ENCODE results near the gene CACNA1S.

The CACNA1S gene

DNA sequence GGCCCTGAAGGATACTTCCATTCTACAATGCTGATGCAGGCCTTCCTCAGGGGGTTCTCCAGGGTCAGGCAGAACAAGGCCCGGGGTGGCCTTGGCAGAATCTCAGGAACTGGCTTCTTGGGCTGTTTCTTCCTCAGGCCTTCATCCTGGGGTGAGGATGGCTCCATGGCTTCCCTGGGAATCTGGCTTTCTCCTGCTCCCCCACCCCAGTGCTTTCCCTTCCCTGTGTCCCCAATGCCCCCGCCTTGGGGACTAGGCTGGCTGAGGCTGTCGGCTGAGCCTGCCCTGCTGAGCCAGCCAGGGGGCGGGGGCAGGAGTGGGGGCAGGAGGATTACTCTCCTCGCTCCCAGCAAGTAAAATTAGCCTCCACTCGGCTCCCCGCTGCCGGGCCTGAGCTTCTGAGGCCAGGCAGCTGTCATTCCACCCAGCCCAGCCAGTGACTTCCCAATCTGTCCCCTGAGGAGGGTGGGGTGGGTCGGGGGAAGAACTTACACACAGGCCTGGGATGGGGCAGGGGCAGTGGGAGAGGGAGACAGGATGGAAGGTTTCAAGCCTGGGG lies at the start of gene CACNA1S:
Gene CACNA1S, minus strand, starts transcription at position 254 of the 559 bp plus-strand sequence. Its CDS starts 87 bp downstream, at position 167.
- FAIRE-seq (no peak), DNase-seq (ENCODE audit: low spot score) (no peak)

DNA sequence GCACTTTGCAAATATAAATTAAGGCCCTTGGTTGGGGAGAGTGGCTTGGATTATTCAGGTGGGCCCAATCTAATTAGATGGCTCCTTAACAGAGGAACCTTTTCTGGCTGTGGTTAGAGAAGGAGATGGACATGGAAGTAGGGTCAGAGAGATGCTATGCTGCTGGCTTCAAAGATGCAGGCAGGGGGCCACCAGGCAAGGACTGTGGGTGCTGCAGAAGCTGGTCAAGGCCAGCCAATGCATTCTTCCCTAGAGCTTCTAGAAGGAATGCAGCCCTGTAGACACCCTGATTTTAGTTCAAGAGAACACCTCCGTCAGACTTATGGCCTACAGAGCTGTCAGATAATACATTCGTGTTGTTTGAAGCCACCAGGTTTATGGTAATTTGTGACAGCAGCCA lies 45.7 kb upstream of the CACNA1S start:
- FAIRE-seq = no peak
- no peak for DNase-seq (ENCODE audit: low spot score)

DNA sequence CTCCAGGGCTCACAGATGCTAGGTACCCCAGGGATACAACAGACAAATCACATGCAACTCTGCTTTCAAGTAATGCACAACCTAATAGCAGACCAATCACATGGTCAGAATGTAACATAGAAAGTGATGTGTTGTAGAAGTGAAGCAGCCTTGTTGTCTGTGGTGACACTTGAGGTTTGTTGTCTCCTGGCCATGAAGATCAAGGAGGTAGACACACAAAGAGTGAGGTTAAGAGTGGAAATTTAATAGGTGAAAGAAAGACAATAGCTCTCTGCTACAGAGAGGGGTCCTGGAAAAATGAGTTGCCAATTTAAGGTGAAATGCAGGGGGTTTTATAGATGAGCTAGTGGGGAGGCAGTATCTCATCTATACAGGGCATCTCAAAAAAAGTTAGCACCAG lies 44.6 kb upstream of the CACNA1S start:
- FAIRE-seq (no peak), DNase-seq (ENCODE audit: low spot score) (no peak)

DNA sequence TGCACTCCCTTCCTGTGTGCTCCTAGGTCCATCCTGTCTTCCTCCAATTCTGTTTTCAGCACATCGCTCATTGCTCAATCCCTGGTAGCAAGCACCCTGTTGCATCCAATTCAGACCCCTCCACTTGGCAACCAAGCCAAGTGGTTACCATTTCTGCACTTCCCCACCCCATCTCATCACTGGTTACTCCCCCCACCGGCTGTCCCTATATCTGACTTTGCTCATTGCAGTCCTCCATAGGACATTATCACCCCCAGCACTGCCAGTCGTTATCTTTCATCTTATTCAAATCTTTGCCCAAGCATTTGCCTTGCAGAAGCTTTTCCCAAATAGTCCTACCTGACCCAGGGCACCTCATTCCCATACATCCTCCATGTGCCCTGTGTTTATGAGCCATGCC lies 44.1 kb upstream of the CACNA1S start:
- no peak for DNase-seq (ENCODE audit: low spot score)
- FAIRE-seq = no peak

DNA sequence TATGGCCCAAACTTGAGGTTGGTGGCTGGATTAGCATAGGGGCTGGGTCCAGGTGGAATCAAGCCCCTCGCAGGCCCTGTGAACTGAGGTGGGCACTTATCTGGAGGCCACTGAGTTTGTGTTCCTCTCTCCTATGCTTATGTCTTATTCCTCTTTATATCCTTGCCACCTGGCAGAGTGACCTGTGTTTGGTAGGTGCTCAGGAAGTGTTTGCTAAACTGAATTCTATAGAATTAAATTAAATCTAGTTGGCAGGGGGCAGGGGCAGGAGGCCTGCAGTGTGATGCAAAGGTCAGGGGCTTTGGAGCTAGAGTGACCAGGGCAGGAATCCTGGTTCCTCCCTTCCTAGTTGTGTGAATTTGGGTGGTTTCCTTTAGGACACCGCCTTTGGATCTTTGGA lies 43.1 kb upstream of the CACNA1S start:
- FAIRE-seq (no peak), DNase-seq (ENCODE audit: low spot score) (no peak)

DNA sequence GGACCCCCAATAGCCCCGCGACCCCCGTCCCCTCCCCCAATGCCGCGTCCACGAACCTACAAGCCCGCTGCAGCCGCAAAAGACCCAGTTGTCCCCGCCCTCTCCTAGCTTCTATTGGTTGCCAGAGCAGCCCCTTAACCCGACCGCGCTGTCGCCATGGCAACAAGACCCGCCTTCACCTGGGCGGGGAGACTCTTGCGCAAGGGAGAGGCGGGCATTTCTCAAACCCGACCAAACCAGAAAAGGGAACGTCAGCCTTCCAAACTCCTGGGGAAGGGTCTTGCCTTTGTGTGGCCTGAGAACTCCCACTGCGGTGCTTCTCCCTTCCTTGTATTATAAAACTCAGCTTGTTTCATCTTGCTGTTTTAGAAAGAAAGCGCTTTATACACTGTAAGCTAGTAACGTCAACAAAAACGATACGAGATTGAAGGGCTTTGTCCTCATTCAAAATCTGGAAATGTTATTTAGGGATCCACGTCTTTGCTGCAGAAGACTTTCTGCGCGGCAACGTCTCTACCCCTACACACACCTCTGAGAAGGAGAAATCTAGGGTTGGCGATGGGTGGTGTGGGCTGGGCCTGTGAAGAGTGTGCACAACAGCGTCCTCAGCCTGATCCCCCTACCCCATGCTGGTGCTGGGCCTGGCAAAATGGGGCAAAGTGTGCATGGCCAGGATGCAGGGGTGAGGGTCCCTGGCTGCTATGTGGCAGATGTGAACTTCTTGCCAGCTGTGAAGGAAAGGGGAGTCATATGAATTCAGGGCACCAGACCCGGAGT lies 42.4 kb upstream of the CACNA1S start, which contains the start of gene TMEM9:
Gene TMEM9, minus strand, starts transcription at position 86 of the 777 bp plus-strand sequence. CDS start 551 bp downstream, outside the sequence.
- no peak for FAIRE-seq

DNA sequence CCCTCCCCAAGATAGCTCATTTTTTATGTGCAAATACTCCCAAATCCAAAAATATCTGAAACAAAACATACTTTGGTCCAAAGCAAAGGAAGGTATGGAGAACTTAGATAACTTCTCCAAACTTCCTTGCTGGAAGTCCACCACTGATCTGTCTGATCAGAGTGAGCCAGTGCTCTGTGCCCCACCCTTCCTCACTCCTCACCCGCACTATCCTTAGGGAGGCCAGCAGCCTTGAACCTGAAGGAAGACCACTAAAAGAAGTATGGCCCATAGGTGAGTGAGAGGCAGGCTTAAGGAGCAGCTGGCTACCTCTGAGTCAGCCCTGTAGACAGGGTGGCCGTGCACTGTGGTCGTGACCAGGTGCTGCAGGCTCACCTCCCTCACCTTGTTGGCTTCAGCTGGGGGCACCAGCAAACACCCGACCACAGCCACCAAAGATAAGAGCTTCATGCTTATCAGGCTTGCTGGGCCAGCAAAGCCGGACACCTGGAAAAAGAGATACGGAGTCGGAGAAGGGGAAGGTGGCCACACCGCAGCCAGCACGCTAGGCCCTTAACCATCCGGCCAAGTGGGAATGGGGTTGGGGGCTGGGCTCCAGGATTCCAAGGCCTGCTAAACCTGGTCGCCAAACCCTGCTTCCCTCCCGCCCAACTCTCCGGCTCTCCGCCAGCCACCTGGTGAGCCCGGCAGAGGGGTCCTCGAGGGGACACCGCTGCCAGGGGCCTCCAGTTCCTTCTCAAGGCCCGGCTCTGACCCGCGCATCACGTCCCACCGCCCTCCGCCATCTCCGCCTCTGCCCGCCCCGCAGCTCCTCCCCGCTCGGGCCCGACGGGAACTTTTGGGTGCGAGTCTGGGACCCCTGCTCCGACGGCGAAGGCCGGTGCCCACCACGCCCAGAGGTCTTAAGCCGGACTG lies 41.5 kb upstream of the CACNA1S start:
- peak; percentile 14 for DNase-seq (ENCODE audit: low spot score)
- FAIRE-seq = no peak

More for the DNA sequence above, 42.4 kb upstream of the CACNA1S start, which contains the start of gene TMEM9:
- peak; percentile 89 for DNase-seq (ENCODE audit: low spot score)

DNA sequence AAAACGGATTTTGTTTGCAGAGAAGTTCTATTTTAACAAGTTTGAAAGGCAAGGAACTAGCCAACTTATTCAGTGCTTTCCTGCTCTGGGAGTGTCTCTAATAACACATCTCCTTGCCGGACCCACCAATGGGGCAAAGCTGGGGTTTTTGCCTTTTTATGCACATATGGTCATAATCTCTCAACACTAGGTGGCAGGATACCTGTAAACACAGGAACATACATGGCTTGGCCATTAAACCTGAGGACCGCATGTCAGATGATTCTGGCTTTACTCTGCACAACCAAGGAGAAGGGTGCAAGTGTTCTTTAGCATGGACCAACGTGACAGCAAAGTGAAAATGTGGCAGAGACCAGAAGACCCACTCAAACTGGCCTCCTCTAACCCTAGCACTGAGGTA lies 37.2 kb upstream of the CACNA1S start:
- FAIRE-seq = no peak
- peak; percentile 42 for DNase-seq (ENCODE audit: low spot score)

DNA sequence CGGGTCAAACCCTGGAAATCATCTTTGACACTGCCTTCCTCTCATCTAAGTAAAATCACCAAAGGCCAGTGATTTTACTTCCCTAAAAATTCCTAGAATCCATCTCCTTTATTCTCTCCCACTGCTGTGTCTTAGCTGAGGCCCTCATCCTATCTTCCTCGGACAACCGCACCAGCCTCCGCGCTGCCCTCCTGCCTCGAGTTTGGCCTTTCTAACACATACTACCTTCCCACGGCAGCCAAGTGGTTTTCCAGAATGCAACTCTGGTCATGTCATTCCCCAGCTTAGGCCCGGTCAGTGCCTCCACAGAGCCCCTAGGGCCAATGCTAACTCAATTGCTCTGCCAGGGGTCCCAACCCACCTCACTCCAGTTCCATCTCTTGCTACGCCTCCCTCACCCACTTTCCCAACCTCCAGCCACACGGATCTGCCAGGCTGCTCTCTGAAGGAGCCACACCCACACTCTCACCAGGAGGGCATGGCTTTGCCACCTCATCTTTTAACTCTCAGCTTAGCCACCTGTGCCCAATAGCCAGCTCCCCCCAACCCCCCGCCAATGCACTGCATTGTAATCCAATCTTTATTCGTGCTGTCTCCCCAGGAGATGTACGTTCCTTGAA lies 35.3 kb upstream of the CACNA1S start:
- DNase-seq (ENCODE audit: low spot score) (no peak), FAIRE-seq (no peak)

DNA sequence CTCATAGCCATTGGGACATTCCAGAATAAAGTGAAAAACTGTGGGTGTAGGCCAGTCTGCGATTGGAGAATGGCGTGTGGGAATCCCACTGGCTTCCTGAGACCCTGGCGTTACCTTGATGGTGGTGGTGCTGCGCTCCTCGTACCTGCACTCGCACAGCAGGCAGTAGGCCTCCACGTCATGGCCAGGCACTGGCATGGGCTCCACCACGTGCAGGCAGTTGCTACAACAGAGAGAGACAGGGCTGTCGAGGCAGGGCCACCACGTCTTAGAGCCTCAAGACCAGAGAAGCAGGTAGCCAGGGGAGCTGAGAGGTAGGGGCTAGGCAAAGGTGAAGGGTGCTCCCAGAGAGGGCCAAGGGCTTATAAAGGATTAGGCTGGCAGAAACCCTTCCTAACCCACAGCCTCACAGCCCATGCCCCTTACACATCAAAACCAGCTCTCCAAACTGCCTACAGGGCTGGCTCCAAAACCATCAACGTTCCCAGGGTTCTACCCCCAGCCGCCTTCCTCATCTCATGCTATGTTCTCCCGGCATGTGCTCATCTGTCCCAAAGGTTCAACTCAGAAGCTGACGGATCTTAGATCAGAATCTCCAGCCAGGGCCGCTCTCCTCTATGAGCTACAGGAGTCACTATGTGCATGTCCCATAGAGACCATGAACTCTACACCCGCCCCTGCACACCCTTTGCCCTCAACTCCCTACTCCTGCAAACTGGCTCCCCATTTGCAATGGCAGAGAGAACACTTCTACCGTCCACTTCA lies 34.6 kb upstream of the CACNA1S start:
- FAIRE-seq (no peak), DNase-seq (ENCODE audit: low spot score) (no peak)

DNA sequence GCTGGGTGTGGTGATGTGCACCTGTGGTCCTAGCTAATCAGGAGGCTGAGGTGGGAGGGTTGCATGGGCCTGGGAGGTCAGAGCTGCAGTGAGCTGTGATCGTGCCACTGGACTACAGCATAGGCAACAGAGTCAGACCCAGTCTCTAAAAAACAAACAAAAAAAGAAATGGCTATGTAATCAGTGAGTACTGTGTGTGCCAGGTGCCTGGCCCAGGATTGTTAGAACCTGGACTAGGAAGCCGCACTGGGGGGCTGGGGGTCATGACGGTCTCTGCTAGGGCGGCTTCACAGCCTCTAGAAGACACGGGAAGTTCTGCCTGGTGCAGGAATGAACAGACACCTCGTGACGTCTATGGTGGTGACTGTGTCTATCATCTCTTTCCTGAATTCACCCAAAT lies 33.6 kb upstream of the CACNA1S start:
- no peak for FAIRE-seq
- no peak for DNase-seq (ENCODE audit: low spot score)

DNA sequence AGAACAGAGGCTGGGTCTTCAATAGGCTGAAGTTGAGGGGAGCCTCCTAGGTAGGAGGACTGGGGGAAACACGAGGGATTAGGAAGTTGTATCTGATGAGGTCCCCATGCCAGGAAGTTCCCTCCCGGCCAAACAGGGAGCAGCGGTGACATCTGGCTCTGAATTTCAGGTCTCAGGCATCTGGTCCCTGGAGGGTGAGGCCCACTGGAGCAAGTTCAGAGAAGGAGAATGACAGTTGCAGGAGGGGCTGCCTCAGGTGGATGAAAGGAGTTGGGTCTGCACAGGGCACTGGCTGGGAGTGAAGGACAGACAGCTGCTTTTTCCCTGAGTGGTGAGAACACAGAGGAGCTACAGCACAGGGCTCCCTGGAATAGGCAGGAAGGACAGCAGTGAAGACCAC lies 32.9 kb upstream of the CACNA1S start:
- DNase-seq (ENCODE audit: low spot score) (no peak), FAIRE-seq (no peak)

DNA sequence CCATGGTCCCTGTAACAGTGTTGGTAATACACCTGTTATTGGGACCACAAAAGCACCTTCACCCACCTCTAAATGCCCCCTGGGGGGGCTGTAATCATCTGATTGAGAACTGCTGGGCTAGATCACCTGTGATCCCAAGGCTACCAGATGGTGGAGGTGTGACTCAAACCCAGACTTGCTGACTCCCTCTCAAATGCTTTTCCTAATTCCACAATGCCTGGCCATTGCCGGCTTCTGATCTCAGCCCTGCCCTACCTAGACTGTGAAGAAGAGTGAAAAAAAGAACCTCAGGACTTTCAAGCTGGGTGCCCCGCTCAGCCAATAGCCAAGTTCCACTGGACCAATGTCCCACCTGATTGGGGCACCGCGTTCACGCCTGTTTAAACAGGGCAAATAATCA lies 32.5 kb upstream of the CACNA1S start:
- no peak for DNase-seq (ENCODE audit: low spot score)
- no peak for FAIRE-seq

DNA sequence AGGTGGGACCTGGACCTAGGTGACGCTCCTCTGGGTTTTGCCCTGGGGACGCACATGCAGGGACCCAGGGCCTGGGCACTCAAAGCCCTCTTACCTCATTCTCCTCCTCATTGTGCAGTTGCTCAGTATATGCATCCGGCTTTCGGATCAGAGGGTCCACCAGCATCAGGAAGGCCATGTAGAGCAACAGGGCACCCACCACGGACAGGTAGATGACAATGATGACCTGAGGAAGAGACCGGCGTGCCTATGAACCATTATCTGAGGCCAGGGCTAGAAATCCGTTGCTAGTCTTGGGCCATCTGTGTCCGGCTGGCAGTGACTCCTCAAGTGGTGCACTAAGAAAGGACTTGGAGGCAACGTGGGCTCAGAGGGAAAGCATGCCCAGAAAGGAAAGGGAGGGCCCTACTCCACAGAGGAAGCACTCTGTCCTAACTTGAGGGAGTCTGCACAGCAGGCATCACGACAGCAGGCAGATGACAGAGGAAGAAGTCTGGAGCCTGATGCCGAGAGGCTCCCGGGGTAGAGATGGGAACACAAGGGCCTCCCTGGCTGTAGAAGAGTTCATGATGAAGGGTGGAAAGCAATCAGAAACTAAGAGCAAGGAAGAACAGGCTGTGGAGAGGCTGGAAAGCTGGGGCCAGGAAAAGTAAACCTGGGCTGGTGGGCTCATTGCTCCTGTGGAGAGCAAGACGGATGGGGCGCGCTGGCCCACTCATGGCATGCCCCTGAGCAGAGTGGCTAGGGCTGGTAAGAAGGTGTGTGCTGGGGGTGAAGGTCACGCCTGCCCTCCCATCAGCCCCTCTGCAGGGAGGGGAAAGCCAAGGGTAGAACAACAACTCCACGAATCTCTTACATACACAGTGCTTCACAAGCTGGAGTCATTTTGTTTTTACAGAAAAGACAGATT lies 31.8 kb upstream of the CACNA1S start:
- FAIRE-seq (no peak), DNase-seq (ENCODE audit: low spot score) (no peak)

DNA sequence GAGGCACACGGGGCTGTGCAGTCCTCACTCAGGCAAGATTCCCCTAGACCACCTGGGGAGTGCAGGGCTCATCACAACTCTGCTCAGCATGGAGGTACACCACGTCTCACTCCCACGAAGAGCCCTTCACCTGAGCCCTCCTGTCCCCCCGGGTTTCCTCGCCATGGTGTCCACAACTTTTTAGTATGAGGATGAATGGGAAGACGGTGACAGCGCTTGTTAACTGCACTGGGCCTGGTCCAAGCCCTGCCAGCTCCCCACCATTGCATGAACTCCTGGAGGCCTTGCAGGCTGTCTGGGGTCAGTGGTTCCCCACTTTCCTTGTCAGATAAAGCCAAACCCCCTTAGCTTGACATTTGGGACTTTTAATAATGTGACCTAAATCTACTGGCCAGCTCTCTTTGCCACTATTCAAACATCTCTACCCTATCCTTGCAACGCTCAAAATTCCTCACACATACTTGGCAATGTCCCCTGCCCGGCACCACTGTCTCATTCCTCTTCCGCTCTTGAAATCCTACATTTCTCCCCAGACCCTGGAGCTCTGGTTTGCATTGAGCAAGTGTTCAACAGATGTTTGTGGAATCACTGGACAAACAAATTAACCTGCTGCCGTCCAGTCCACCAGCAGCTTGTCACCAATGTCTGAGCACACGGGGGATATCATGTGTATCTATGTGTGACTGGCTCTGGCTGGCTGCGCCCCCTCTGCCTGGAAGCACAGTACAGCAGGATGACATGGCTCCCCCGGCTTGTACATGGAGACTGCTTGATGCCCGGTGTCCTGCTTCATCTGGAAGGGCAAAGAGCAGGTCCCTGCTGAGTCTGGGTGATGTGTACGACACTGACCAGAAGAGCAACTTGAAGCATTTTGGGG lies 30.9 kb upstream of the CACNA1S start:
- no peak for DNase-seq (ENCODE audit: low spot score)
- no peak for FAIRE-seq

DNA sequence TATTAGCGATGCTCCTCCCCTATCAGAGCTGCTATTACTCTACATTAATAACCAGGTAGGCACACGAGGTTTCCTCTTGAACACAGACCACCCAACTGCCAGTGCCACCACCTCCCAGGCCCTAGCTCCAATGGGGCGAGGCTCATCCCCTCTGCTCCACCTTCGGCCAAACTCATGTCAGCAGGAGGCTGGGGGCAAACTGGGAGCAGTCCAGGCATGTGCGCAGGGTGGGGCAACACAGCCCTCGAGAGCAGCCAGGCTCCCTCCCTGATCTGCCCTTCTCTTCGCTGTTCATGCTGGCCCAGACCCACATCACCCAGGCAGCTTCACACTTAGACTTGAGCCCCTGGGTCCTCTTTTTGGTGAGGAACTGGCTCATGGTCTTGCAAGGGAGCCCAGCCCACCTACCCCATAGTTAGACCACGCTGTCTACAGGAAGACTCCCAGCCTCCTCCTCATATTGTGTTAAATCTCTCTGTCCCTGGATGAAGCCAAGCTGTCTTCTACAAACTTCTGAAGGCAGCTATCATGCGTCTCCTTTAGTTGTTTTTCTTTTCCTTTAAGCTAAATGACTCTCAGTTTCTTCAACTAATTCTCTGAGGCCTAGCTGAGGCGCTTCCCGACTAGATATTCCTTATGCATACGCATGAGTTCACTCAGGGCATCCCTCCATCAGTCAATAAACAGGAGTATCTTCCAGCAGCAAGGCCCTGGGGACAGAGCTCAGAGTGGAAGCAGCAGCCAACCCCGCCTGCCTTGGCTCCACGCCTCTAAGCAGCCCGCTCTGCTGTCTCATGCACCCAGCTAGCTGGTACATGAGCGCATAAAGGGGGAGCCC lies 30.0 kb upstream of the CACNA1S start:
- DNase-seq (ENCODE audit: low spot score) (no peak), FAIRE-seq (no peak)

DNA sequence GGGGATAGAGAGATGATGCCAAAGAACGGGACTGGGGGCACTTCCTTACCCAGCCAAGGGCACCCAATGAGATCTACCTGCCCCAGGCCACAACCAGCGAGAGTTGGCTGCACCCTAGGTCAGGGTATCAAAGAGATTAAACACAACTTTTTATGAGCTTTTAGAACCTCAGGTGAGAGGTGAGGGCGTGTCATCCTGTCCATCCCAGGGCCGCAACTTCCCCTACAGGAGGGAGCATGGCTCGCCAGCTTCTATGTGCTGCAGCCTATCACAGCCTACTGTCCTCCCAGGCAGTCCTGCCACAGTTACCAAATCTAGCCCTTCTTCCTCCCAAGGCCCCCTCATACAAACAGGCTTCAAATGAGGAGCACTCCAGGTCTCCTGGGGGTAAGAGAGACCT lies 29.2 kb upstream of the CACNA1S start:
- FAIRE-seq (no peak), DNase-seq (ENCODE audit: low spot score) (no peak)

DNA sequence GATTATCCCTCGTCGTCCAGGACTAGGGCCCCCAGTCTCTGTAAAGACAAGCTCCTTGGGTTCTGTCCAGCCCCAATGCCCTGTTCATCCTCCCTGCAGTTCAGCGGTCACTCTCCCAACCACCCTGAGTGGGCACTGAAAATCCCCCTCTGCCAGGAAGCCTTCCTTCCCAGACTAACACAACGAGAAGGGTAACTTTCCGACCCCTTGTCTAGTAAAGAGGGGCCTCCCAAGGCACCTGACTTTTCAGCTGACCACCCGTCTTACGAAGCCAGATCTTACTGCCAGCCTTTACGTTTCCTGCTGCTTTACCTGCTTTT lies 28.7 kb upstream of the CACNA1S start:
- FAIRE-seq = no peak
- DNase-seq (ENCODE audit: low spot score) = no peak

Data from RCC 7860 (cell line).